ENCODE results near the gene EDRF1. TPM values are rescaled to one million over a fixed set of nuclear protein-coding genes. Genes with fewer than 3 reads are reported as not detected.

EDRF1 gene
- total and polyA plus RNA-seq, 2 of the 13 experiments (the other 11 are each of a cell fraction or from before 2014, with no cell fraction given): 16.9 to 26.7 TPM

DNA sequence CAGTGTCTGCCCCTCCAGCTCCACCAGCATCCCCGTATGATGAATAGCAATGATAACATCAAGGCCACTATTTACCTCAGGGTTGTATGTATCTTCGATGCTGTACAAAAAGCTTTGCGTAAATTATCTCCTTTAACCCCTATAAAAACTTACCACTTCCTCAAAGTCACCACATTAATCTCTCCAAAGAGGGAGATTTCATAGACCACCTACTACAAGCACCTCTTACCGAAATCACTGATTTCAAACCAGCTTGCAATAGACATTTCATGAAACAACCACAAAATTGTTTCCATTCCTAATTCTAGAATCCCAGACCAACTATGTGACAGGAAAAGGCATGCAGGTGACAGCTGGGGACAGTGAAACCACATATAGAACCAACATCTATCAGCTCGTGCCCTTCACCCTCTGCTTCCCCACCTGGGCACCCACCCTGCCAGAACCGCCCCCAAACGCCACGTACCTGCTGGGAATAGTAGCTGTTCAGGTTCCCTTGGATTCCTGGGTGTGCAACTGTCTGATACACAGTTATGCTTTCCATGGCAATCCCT is 76.2 kb downstream of the EDRF1 start:
- no peak for FAIRE-seq
- CTCF ChIA-PET (ENCODE audit: low intra/inter-chr PET ratio, low total read pairs): no interaction called here
- Histone ChIP-seq H3K79me2 (ENCODE audit: insufficient read depth, low read length) (no peaks in the 10 kb centered on the region), H3K27me3 (ENCODE audit: control insufficient read depth in 1 of 2, insufficient read depth in 2 of 2, low read length in 2 of 2) (no peaks in the 10 kb centered on the region), H4K20me1 (ENCODE audit: insufficient read depth, low read length) (peaks cover 4% of the 10 kb centered on the region; the same call in 1 of the 2 replicates), H2AFZ (ENCODE audit: low read length) (no peak overlapping the region), H3K4me2 (ENCODE audit: low read depth, low read length) (no peak overlapping the region), H3K9ac (ENCODE audit: insufficient read depth, low read depth, low read length) (no peak overlapping the region), H3K4me3 (replicated peaks in 1 of 3; ENCODE audit: insufficient read depth in 1 of 3, low read depth in 2 of 3, low read length in 3 of 3) (no peak overlapping the region), H3K9me3 (ENCODE audit: low read length) (no peaks in the 10 kb centered on the region), H3K4me1 (ENCODE audit: insufficient read depth, low read length) (peaks cover 64% of the 10 kb centered on the region), H3K36me3 (replicated peaks in 1 of 2; ENCODE audit: control insufficient read depth in 1 of 2, insufficient read depth in 2 of 2, low read length in 2 of 2) (peaks cover 4 to 10% of the 10 kb centered on the region in 2 experiments; a peak in 1 of 5 replicates), H3K27ac (ENCODE audit: extremely low read length, insufficient read depth, low read length) (no peak overlapping the region)
- in situ Hi-C loops (cut with HindIII; ENCODE audit: extremely low pct_ligation_motif_present, low pct_unique_long_range_greater_than_20kb) (no loop called here), intact Hi-C loops (cut with micrococcal nuclease; ENCODE audit: unreplicated experiment) (no loop called here)
- no TSS peak for BruUV-seq (replicated peaks)
- POLR2A ChIA-PET: no interaction called here
- DNase-seq (ENCODE audit: low spot score): no peak
- 85% methylated on average over 7 of the region's 8 CpGs for WGBS (ENCODE audit: low lambda C conversion rate)
- ATAC-seq: no peak
- TF ChIP-seq DMAP1 (CRISPR knock-in tag; IDR thresholded peaks at IDR 0.05): no peak
- TF ChIP-seq MXD4 (CRISPR knock-in tag; IDR thresholded peaks at IDR 0.05): no peak
- TF ChIP-seq, protein P1, sequence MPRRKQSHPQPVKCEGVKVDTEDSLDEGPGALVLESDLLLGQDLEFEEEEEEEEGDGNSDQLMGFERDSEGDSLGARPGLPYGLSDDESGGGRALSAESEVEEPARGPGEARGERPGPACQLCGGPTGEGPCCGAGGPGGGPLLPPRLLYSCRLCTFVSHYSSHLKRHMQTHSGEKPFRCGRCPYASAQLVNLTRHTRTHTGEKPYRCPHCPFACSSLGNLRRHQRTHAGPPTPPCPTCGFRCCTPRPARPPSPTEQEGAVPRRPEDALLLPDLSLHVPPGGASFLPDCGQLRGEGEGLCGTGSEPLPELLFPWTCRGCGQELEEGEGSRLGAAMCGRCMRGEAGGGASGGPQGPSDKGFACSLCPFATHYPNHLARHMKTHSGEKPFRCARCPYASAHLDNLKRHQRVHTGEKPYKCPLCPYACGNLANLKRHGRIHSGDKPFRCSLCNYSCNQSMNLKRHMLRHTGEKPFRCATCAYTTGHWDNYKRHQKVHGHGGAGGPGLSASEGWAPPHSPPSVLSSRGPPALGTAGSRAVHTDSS (CRISPR knock-in tag; conservative IDR thresholded peaks at IDR 0.05): no peak
- TF ChIP-seq TAF15 (IDR thresholded peaks at IDR 0.05; ENCODE audit: low read depth, low read length, poor library complexity, severe bottlenecking): no peak
- TF ChIP-seq, protein P2, sequence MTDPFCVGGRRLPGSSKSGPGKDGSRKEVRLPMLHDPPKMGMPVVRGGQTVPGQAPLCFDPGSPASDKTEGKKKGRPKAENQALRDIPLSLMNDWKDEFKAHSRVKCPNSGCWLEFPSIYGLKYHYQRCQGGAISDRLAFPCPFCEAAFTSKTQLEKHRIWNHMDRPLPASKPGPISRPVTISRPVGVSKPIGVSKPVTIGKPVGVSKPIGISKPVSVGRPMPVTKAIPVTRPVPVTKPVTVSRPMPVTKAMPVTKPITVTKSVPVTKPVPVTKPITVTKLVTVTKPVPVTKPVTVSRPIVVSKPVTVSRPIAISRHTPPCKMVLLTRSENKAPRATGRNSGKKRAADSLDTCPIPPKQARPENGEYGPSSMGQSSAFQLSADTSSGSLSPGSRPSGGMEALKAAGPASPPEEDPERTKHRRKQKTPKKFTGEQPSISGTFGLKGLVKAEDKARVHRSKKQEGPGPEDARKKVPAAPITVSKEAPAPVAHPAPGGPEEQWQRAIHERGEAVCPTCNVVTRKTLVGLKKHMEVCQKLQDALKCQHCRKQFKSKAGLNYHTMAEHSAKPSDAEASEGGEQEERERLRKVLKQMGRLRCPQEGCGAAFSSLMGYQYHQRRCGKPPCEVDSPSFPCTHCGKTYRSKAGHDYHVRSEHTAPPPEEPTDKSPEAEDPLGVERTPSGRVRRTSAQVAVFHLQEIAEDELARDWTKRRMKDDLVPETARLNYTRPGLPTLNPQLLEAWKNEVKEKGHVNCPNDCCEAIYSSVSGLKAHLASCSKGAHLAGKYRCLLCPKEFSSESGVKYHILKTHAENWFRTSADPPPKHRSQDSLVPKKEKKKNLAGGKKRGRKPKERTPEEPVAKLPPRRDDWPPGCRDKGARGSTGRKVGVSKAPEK (CRISPR knock-in tag; IDR thresholded peaks at IDR 0.05; ENCODE audit: borderline replicate concordance): no peak
- TF ChIP-seq, protein P3, sequence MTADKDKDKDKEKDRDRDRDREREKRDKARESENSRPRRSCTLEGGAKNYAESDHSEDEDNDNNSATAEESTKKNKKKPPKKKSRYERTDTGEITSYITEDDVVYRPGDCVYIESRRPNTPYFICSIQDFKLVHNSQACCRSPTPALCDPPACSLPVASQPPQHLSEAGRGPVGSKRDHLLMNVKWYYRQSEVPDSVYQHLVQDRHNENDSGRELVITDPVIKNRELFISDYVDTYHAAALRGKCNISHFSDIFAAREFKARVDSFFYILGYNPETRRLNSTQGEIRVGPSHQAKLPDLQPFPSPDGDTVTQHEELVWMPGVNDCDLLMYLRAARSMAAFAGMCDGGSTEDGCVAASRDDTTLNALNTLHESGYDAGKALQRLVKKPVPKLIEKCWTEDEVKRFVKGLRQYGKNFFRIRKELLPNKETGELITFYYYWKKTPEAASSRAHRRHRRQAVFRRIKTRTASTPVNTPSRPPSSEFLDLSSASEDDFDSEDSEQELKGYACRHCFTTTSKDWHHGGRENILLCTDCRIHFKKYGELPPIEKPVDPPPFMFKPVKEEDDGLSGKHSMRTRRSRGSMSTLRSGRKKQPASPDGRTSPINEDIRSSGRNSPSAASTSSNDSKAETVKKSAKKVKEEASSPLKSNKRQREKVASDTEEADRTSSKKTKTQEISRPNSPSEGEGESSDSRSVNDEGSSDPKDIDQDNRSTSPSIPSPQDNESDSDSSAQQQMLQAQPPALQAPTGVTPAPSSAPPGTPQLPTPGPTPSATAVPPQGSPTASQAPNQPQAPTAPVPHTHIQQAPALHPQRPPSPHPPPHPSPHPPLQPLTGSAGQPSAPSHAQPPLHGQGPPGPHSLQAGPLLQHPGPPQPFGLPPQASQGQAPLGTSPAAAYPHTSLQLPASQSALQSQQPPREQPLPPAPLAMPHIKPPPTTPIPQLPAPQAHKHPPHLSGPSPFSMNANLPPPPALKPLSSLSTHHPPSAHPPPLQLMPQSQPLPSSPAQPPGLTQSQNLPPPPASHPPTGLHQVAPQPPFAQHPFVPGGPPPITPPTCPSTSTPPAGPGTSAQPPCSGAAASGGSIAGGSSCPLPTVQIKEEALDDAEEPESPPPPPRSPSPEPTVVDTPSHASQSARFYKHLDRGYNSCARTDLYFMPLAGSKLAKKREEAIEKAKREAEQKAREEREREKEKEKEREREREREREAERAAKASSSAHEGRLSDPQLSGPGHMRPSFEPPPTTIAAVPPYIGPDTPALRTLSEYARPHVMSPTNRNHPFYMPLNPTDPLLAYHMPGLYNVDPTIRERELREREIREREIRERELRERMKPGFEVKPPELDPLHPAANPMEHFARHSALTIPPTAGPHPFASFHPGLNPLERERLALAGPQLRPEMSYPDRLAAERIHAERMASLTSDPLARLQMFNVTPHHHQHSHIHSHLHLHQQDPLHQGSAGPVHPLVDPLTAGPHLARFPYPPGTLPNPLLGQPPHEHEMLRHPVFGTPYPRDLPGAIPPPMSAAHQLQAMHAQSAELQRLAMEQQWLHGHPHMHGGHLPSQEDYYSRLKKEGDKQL (CRISPR knock-in tag; IDR thresholded peaks at IDR 0.05; ENCODE audit: low read depth): no peak
- TF ChIP-seq ZSCAN31 (CRISPR knock-in tag; IDR thresholded peaks at IDR 0.05; ENCODE audit: low read depth): no peak
- no peak for TF ChIP-seq ZNF207 (IDR thresholded peaks at IDR 0.05; ENCODE audit: borderline replicate concordance)
- TF ChIP-seq AHR (CRISPR knock-in tag; IDR thresholded peaks at IDR 0.05): no peak
- TF ChIP-seq ZNF674 (CRISPR knock-in tag; IDR thresholded peaks at IDR 0.05; ENCODE audit: low read depth): no peak
- no peak for TF ChIP-seq NFIB (CRISPR knock-in tag; IDR thresholded peaks at IDR 0.05; ENCODE audit: borderline replicate concordance)
- TF ChIP-seq EHMT2 (IDR thresholded peaks at IDR 0.05; ENCODE audit: borderline replicate concordance, low read depth, low read length): no peak
- TF ChIP-seq, protein P4, sequence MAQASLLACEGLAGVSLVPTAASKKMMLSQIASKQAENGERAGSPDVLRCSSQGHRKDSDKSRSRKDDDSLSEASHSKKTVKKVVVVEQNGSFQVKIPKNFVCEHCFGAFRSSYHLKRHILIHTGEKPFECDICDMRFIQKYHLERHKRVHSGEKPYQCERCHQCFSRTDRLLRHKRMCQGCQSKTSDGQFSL (CRISPR knock-in tag; IDR thresholded peaks at IDR 0.05): no peak
- TF ChIP-seq ETV6 (CRISPR knock-in tag; conservative IDR thresholded peaks at IDR 0.05): no peak
- TF ChIP-seq RXRA (CRISPR knock-in tag; IDR thresholded peaks at IDR 0.05): no peak

All from HepG2 (cell line).